HEK293T (cell line): ENCODE data around the gene RNASEH1.

Experiments
- BHLHE40 ChIP-seq: fragments of 450-650 bp; IDR thresholded peaks from 2 replicates; pipeline ENCODE4 v1.6.1; 2016; ENCODE audit warnings: mild to moderate bottlenecking, moderate library complexity, borderline replicate concordance
- CTBP1 ChIP-seq: fragments of 450-650 bp; IDR thresholded peaks from 2 replicates; pipeline ENCODE4 v1.6.1; 2016; ENCODE audit warnings: borderline replicate concordance
- ELF4 ChIP-seq: fragments of 450-650 bp; IDR thresholded peaks from 2 replicates; pipeline ENCODE4 v1.6.1; 2017; ENCODE audit warnings: antibody characterized with exemption
- FOXA1 ChIP-seq: fragments of 450-650 bp; IDR thresholded peaks from 2 replicates; pipeline ENCODE4 v1.6.1; 2016; ENCODE audit warnings: mild to moderate bottlenecking
- FOXM1 ChIP-seq: fragments of 450-650 bp; IDR thresholded peaks from 2 replicates; pipeline ENCODE4 v1.6.1; 2017; ENCODE audit warnings: mild to moderate bottlenecking, borderline replicate concordance
- L3MBTL2 ChIP-seq: fragments of 450-650 bp; conservative IDR thresholded peaks from 2 replicates; pipeline ENCODE4 v1.6.1; 2016; ENCODE audit warnings: mild to moderate bottlenecking
- LEF1 ChIP-seq: fragments of 450-650 bp; IDR thresholded peaks from 2 replicates; pipeline ENCODE4 v1.6.1; 2017; ENCODE audit warnings: mild to moderate bottlenecking, borderline replicate concordance
- NFRKB ChIP-seq: fragments of 450-650 bp; IDR thresholded peaks from 2 replicates; pipeline ENCODE4 v1.6.1; 2016; ENCODE audit warnings: mild to moderate bottlenecking, moderate library complexity
- PKNOX1 ChIP-seq: fragments of 450-650 bp; IDR thresholded peaks from 2 replicates; pipeline ENCODE4 v1.6.1; 2016
- SP1 ChIP-seq: fragments of 450-650 bp; IDR thresholded peaks from 2 replicates; pipeline ENCODE4 v1.6.1; 2017

GRCh38 chr2:3526871-3527270 is 31.3 kb downstream of the RNASEH1 start:
- TF ChIP-seq FOXM1, result no peak
- TF ChIP-seq FOXA1, result no peak
- TF ChIP-seq SP1, result no peak
- TF ChIP-seq PKNOX1, result no peak
- no peak for TF ChIP-seq ELF4
- TF ChIP-seq BHLHE40, result no peak
- TF ChIP-seq NFRKB, result no peak
- TF ChIP-seq LEF1, result no peak
- TF ChIP-seq CTBP1, result no peak
- TF ChIP-seq L3MBTL2, result no peak
